ENCODE measurements around the gene JAM3. TPM values are rescaled to one million over a fixed set of nuclear protein-coding genes. Genes with fewer than 3 reads are reported as not detected.

JAM3 gene
- total RNA-seq, 1 experiment from 2014 or later: 1.6 TPM

DNA sequence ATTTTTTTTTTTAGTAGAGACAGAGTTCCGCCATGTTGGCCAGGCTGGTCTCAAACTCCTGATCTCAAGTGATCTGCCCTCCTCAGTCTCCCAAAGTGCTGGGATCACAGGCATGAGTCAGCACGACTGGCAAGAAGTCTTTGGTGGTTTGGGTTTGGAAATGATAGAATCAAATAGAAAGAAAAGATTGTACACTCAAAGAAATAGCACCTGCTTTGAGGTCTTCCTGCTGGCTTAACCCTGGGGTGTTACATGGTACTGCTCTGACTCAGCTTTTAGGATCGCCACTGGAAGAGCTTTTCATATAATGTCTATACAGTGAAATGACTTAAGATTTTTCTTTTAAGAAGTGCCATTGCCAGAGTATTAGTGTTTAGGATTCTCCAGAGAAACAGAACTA is 50.2 kb downstream of the JAM3 start:
- CTCF ChIA-PET: interaction anchor here (0.6 to 2.1 kb wide), 11 partner anchors 9 to 75 kb away, joined by 3 to 12 read pairs (median 6); no protein-coding TSS in a partner anchor
- no peaks in the 10 kb centered on the region for H3K36me3 Mint-ChIP-seq (ENCODE audit: insufficient read depth, unreplicated experiment)
- intact Hi-C loops (cut with micrococcal nuclease): no loop called here
- no peak overlapping the region for H3K4me3 Mint-ChIP-seq (ENCODE audit: unreplicated experiment)
- TF ChIP-seq, protein P1, sequence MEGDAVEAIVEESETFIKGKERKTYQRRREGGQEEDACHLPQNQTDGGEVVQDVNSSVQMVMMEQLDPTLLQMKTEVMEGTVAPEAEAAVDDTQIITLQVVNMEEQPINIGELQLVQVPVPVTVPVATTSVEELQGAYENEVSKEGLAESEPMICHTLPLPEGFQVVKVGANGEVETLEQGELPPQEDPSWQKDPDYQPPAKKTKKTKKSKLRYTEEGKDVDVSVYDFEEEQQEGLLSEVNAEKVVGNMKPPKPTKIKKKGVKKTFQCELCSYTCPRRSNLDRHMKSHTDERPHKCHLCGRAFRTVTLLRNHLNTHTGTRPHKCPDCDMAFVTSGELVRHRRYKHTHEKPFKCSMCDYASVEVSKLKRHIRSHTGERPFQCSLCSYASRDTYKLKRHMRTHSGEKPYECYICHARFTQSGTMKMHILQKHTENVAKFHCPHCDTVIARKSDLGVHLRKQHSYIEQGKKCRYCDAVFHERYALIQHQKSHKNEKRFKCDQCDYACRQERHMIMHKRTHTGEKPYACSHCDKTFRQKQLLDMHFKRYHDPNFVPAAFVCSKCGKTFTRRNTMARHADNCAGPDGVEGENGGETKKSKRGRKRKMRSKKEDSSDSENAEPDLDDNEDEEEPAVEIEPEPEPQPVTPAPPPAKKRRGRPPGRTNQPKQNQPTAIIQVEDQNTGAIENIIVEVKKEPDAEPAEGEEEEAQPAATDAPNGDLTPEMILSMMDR (IDR thresholded peaks at IDR 0.05; ENCODE audit: unreplicated experiment): no peak
- H3K9me3 Mint-ChIP-seq (ENCODE audit: unreplicated experiment): no peaks in the 10 kb centered on the region
- H3K27me3 Mint-ChIP-seq (ENCODE audit: insufficient read depth, unreplicated experiment): peaks cover 7% of the 10 kb centered on the region
- peak overlapping the region; percentile 62 for H3K27ac Mint-ChIP-seq (ENCODE audit: low read depth, unreplicated experiment)
- no TSS peak for BruUV-seq (replicated peaks)
- peaks cover 30% of the 10 kb centered on the region for H3K4me1 Mint-ChIP-seq (ENCODE audit: insufficient read depth, unreplicated experiment)
- POLR2A ChIA-PET: interaction anchor here (0.5 to 2.8 kb wide), 12 partner anchors 13 to 219 kb away, joined by 3 to 18 read pairs (median 5); partner anchors contain the start of genes ACAD8, THYN1 and VPS26B
- DNase-seq (ENCODE audit: unreplicated experiment): peak; percentile 51

DNA sequence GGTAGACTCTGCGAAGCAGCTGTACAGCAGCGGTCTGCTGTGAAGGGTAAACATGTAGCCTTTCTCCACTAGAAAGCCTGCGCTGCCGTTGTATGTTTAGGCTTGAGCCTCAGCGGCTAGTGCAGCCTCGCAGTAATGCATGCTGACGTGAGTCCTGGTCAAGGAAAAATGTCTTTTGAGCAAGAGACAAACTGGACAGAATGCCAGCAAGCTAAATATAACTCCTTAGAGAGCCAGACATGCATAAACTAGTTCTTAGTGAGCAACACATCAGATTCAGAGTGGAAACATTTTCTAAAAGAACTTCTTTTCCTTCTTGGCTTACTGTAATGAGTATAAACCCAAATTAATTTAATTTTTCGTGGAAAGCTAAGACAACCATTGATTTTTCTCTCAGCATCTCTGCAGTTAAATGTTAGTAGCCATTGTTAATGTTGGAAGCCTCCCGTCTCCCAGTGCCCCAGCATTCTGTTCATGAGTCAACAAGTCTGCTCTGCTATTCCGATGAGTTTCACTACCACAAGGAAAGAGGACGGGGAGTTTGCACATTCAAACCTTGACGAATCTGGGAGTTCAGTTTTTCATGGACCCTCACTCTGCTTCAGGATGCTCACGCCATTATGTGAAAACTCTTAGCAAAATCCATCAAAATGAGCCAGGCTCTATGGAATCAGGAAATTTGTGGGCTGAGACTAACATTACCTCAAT is 51.4 kb downstream of the JAM3 start:
- TF ChIP-seq, protein P1 (IDR thresholded peaks at IDR 0.05; ENCODE audit: unreplicated experiment): no peak
- Mint-ChIP-seq H3K9me3 (ENCODE audit: unreplicated experiment) (no peaks in the 10 kb centered on the region), H3K36me3 (ENCODE audit: insufficient read depth, unreplicated experiment) (no peaks in the 10 kb centered on the region), H3K27me3 (ENCODE audit: insufficient read depth, unreplicated experiment) (peaks cover 7% of the 10 kb centered on the region), H3K4me3 (ENCODE audit: unreplicated experiment) (peak overlapping the region; percentile 45), H3K4me1 (ENCODE audit: insufficient read depth, unreplicated experiment) (peaks cover 30% of the 10 kb centered on the region), H3K27ac (ENCODE audit: low read depth, unreplicated experiment) (peak overlapping the region; percentile 62)
- intact Hi-C loops (cut with micrococcal nuclease): no loop called here
- BruUV-seq (replicated peaks): no TSS peak
- CTCF ChIA-PET: interaction anchor here (0.6 to 2.1 kb wide), 19 partner anchors 11 to 281 kb away, joined by 3 to 12 read pairs (median 3); no protein-coding TSS in a partner anchor
- POLR2A ChIA-PET: interaction anchor here (0.7 to 2.8 kb wide), 26 partner anchors 9 to 133 kb away, joined by 3 to 18 read pairs (median 4); partner anchors contain the start of genes ACAD8, THYN1 and VPS26B
- DNase-seq (ENCODE audit: unreplicated experiment): peak; percentile 76

DNA sequence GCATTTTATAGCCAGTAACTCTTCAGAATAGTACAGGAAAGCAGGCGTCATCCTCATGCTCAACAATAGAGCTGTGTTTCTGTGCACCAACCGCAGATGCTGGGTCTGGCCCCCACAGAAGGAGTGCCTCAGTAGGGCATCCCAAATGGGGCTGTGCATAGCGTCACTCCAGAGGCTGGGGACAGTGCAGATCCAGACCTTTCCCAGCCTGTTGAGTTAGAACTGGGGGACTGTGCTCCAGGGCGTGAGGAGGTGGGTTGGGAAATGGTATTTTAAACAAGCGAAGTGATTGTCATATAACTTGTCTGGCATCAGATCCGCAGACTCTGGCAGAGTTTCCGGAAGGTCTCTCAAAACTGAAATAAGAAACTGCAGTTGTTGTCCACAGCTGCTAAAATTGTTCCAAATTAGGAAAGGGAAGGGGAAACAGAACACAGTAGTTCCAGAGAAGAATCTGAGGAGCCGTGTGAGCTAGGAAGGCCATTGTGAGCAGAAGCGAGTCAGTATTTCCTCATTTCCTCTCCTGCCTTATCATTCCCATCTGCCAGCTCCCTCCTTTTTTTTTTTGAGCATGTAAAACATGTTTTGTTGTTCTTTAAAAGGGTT is 52.2 kb downstream of the JAM3 start:
- no peak overlapping the region for H3K4me3 Mint-ChIP-seq (ENCODE audit: unreplicated experiment)
- BruUV-seq (replicated peaks): no TSS peak
- no peaks in the 10 kb centered on the region for H3K9me3 Mint-ChIP-seq (ENCODE audit: unreplicated experiment)
- no peak for DNase-seq (ENCODE audit: unreplicated experiment)
- TF ChIP-seq, protein P1 (IDR thresholded peaks at IDR 0.05; ENCODE audit: unreplicated experiment): no peak
- peaks cover 30% of the 10 kb centered on the region for H3K4me1 Mint-ChIP-seq (ENCODE audit: insufficient read depth, unreplicated experiment)
- no peaks in the 10 kb centered on the region for H3K36me3 Mint-ChIP-seq (ENCODE audit: insufficient read depth, unreplicated experiment)
- CTCF ChIA-PET: interaction anchor here (0.6 to 2.3 kb wide), 15 partner anchors 9 to 194 kb away, joined by 3 to 9 read pairs (median 4); no protein-coding TSS in a partner anchor
- intact Hi-C loops (cut with micrococcal nuclease): no loop called here
- H3K27me3 Mint-ChIP-seq (ENCODE audit: insufficient read depth, unreplicated experiment): peaks cover 12% of the 10 kb centered on the region
- POLR2A ChIA-PET: interaction anchor here (0.6 to 2.8 kb wide), 19 partner anchors 9 to 175 kb away, joined by 3 to 18 read pairs (median 4); partner anchors contain the start of gene VPS26B
- peak overlapping the region; percentile 62 for H3K27ac Mint-ChIP-seq (ENCODE audit: low read depth, unreplicated experiment)

Measured in MCF 10A (cell line).